IPS-15b (cell line): ENCODE results near the gene SDE2.
"Not testable (repeated sequence)": the region's sequence is repeated elsewhere in the genome, so short reads cannot be mapped to it uniquely, and the experiment has no call there.

Experiments used
- H3K27me3 ChIP-seq: one replicate; pipeline ENCODE4 v1.6.1; 2013; ENCODE audit warnings: low read length; ENCODE audit not compliant: control insufficient read depth, insufficient read depth
- H3K36me3 ChIP-seq: one replicate; pipeline ENCODE4 v1.6.1; 2013; ENCODE audit warnings: low read length; ENCODE audit not compliant: control insufficient read depth, insufficient read depth
- H3K4me1 ChIP-seq: one replicate; pipeline ENCODE4 v1.6.1; 2013; ENCODE audit warnings: mild to moderate bottlenecking, low read length; ENCODE audit not compliant: control insufficient read depth, insufficient read depth
- H3K4me3 ChIP-seq: one replicate; pipeline ENCODE4 v1.5.1; 2013; ENCODE audit warnings: low read depth, low read length
- H3K9ac ChIP-seq: one replicate; pipeline ENCODE4 v1.6.1; 2013; ENCODE audit warnings: low read depth, mild to moderate bottlenecking, low read length
- H3K9me3 ChIP-seq: one replicate; pipeline ENCODE4 v1.6.1; 2013; ENCODE audit warnings: mild to moderate bottlenecking, low read length; ENCODE audit not compliant: control insufficient read depth, insufficient read depth

The SDE2 gene

GRCh38 chr1:226003502-226004170 is 4.5 kb upstream of the SDE2 start:
- Histone ChIP-seq H3K27me3 (no peaks in the 10 kb centered on the region), H3K9me3 (no peaks in the 10 kb centered on the region), H3K4me3 (no peak overlapping the region), H3K4me1 (peaks cover 11% of the 10 kb centered on the region), H3K36me3 (no peaks in the 10 kb centered on the region), H3K9ac (no peak overlapping the region)

- no peaks in the 10 kb centered on the region for H3K9me3 ChIP-seq
- no peak overlapping the region for H3K9ac ChIP-seq
- H3K27me3 ChIP-seq: no peaks in the 10 kb centered on the region
- H3K36me3 ChIP-seq: no peaks in the 10 kb centered on the region
- peaks cover 11% of the 10 kb centered on the region for H3K4me1 ChIP-seq
- no peak overlapping the region for H3K4me3 ChIP-seq
These were observed 3.7 kb upstream of the SDE2 start for GRCh38 chr1:226002667-226003501.

- no peak overlapping the region for H3K9ac ChIP-seq
- peaks cover 11% of the 10 kb centered on the region for H3K4me1 ChIP-seq
- no peaks in the 10 kb centered on the region for H3K27me3 ChIP-seq
- no peak overlapping the region for H3K4me3 ChIP-seq
- no peaks in the 10 kb centered on the region for H3K36me3 ChIP-seq
- no peaks in the 10 kb centered on the region for H3K9me3 ChIP-seq
These were observed 3.0 kb upstream of the SDE2 start for GRCh38 chr1:226001963-226002666.

- Histone ChIP-seq H3K9ac (no peak overlapping the region), H3K4me1 (peaks cover 11% of the 10 kb centered on the region), H3K36me3 (no peaks in the 10 kb centered on the region), H3K4me3 (no peak overlapping the region), H3K9me3 (no peaks in the 10 kb centered on the region), H3K27me3 (no peaks in the 10 kb centered on the region)
These were observed 1.9 kb upstream of the SDE2 start for GRCh38 chr1:226001088-226001487.

GRCh38 chr1:226000493-226001081 is 1.4 kb upstream of the SDE2 start:
- not testable (repeated sequence) for H3K9me3 ChIP-seq, H3K27me3 ChIP-seq, H3K36me3 ChIP-seq, H3K4me3 ChIP-seq, H3K9ac ChIP-seq
- H3K4me1 ChIP-seq: peaks cover 11% of the 10 kb centered on the region

GRCh38 chr1:225999912-226000337 is 782 bp upstream of the SDE2 start:
- no peaks in the 10 kb centered on the region for H3K27me3 ChIP-seq
- no peaks in the 10 kb centered on the region for H3K9me3 ChIP-seq
- H3K4me1 ChIP-seq: peaks cover 11% of the 10 kb centered on the region
- peak overlapping the region; percentile 49 for H3K4me3 ChIP-seq
- no peaks in the 10 kb centered on the region for H3K36me3 ChIP-seq
- peak overlapping the region; percentile 30 for H3K9ac ChIP-seq

GRCh38 chr1:225998560-225999226 is 450 bp downstream of the SDE2 start:
- H3K9me3 ChIP-seq: no peaks in the 10 kb centered on the region
- H3K4me1 ChIP-seq: peaks cover 11% of the 10 kb centered on the region
- peak overlapping the region; percentile 92 for H3K4me3 ChIP-seq
- peaks cover 3% of the 10 kb centered on the region for H3K36me3 ChIP-seq
- peak overlapping the region; percentile 94 for H3K9ac ChIP-seq
- no peaks in the 10 kb centered on the region for H3K27me3 ChIP-seq

GRCh38 chr1:225996946-225997545 is 2.1 kb downstream of the SDE2 start:
- H3K36me3 ChIP-seq: peaks cover 11% of the 10 kb centered on the region
- H3K9me3 ChIP-seq: no peaks in the 10 kb centered on the region
- H3K27me3 ChIP-seq: no peaks in the 10 kb centered on the region
- H3K4me3 ChIP-seq: no peak overlapping the region
- H3K4me1 ChIP-seq: peaks cover 6% of the 10 kb centered on the region
- no peak overlapping the region for H3K9ac ChIP-seq

GRCh38 chr1:225995919-225996864 is 3.0 kb downstream of the SDE2 start:
- Histone ChIP-seq H3K4me3 (no peak overlapping the region), H3K9ac (no peak overlapping the region), H3K36me3 (peaks cover 12% of the 10 kb centered on the region)

GRCh38 chr1:225990705-225991464 is 8.3 kb downstream of the SDE2 start:
- H3K36me3 ChIP-seq: peaks cover 12% of the 10 kb centered on the region
- H3K9ac ChIP-seq: no peak overlapping the region
- no peaks in the 10 kb centered on the region for H3K27me3 ChIP-seq

More at GRCh38 chr1:225995919-225996864, 3.0 kb downstream of the SDE2 start:
- Histone ChIP-seq H3K27me3 (no peaks in the 10 kb centered on the region), H3K4me1 (peaks cover 6% of the 10 kb centered on the region), H3K9me3 (no peaks in the 10 kb centered on the region)

More at GRCh38 chr1:225990705-225991464, 8.3 kb downstream of the SDE2 start:
- Histone ChIP-seq H3K4me1 (no peaks in the 10 kb centered on the region), H3K9me3 (no peaks in the 10 kb centered on the region), H3K4me3 (no peak overlapping the region)
